GM12878 (cell line): ENCODE measurements around the gene ACTL7A. TPM values are rescaled to one million over a fixed set of nuclear protein-coding genes. Genes with fewer than 3 reads are reported as not detected.

ENCODE experiments used
- ATAC-seq: fragments of 200-7000 bp; cut with Tn5 transposase; 3 replicates; pipeline ENCODE4 v1.9.1; 2020; ENCODE audit warnings: mild to moderate bottlenecking, moderate library complexity
- BruUV-seq: library from RNA; stranded (reverse); fragments of 400-500 nt; replicated peaks from 2 replicates; lab custom pipeline; 2021; lab: Mats Ljungman, UMichigan
- CTCF ChIA-PET: fragments of 300-600 bp; sonication (Branson Sonifier 250); formaldehyde crosslinking; extraction: SDS; loops from one replicate; lab custom pipeline; 2021; ENCODE audit warnings: inconsistent platforms; lab: Yijun Ruan, JAX
- POLR2A ChIA-PET: fragments of 350-600 bp; formaldehyde crosslinking; extraction: SDS; loops from one replicate; lab custom pipeline; 2021; ENCODE audit warnings: inconsistent platforms; lab: Charles Lee
- RAD21 ChIA-PET: fragments of 300-600 bp; sonication (Branson Sonifier 250); formaldehyde crosslinking; loops from one replicate; lab custom pipeline; 2023; ENCODE audit warnings: antibody characterized with exemption; ENCODE audit not compliant: unreplicated experiment; lab: Charles Lee
- SMC1A ChIA-PET: fragments of 300-600 bp; sonication (Branson Sonifier 250); formaldehyde crosslinking; loops from one replicate; lab custom pipeline; 2023; ENCODE audit not compliant: unreplicated experiment, uncharacterized antibody; lab: Charles Lee
- DNase-seq: peaks from one replicate; pipeline ENCODE4 v3.0.0-alpha.2; 2011; ENCODE audit warnings: low read depth, low spot score
- FAIRE-seq: peaks from 3 replicates; lab custom pipeline; 2011; peaks lifted over from hg19 to GRCh38; lab: Jason Lieb, UNC
- H2AFZ ChIP-seq: 2 replicates; pipeline ENCODE4 v1.6.0; 2011; ENCODE audit warnings: low read depth, low read length, control low read depth; ENCODE audit not compliant: control insufficient read depth
- H3K27ac ChIP-seq: 2 replicates; pipeline ENCODE4 v1.5.1; 2011; ENCODE audit warnings: control low read depth; ENCODE audit not compliant: control insufficient read depth, insufficient read depth
- H3K27me3 ChIP-seq, 2 experiments: replicated peaks in 1 of 2; 2 replicates each; pipeline versions ENCODE4 v1.6.0 to v1.6.1; 2011; ENCODE audit warnings: low read length in 1 of 2; ENCODE audit not compliant: control insufficient read depth in 2 of 2, insufficient read depth in 2 of 2
- H3K36me3 ChIP-seq, 2 experiments: 2 replicates each; pipeline ENCODE4 v1.5.1; 2011; ENCODE audit warnings: low read length in 1 of 2; ENCODE audit not compliant: control insufficient read depth in 2 of 2, insufficient read depth in 2 of 2
- H3K4me1 ChIP-seq: 2 replicates; pipeline ENCODE4 v1.6.1; 2011; ENCODE audit warnings: mild to moderate bottlenecking, low read length, moderate library complexity, mixed read lengths; ENCODE audit not compliant: control insufficient read depth, insufficient read depth
- H3K4me2 ChIP-seq: 2 replicates; pipeline ENCODE4 v1.6.0; 2011; ENCODE audit warnings: control low read depth; ENCODE audit not compliant: control insufficient read depth, insufficient read depth
- H3K4me3 ChIP-seq: fragments of 200-600 bp; sonication (generic); 2 replicates; pipeline ENCODE4 v1.5.1; 2016
- H3K79me2 ChIP-seq: 2 replicates; pipeline ENCODE4 v1.6.0; 2011; ENCODE audit warnings: low read length; ENCODE audit not compliant: control insufficient read depth, insufficient read depth
- H3K9ac ChIP-seq: 2 replicates; pipeline ENCODE4 v1.8.0; 2011; ENCODE audit warnings: low read length, control low read depth, mixed read lengths; ENCODE audit not compliant: control insufficient read depth, insufficient read depth
- H3K9me3 ChIP-seq: replicated peaks from 3 replicates; pipeline ENCODE4 v1.5.1; 2011; ENCODE audit warnings: mild to moderate bottlenecking, low read length; ENCODE audit not compliant: control insufficient read depth, insufficient read depth
- H4K20me1 ChIP-seq: 2 replicates; pipeline ENCODE4 v1.6.0; 2011; ENCODE audit not compliant: control insufficient read depth, insufficient read depth
- CHD1 ChIP-seq: IDR thresholded peaks from 2 replicates; pipeline ENCODE4 v1.6.1; 2012; ENCODE audit warnings: low read depth, low read length, improper control_type of control experiment
- CHD2 ChIP-seq: IDR thresholded peaks from 2 replicates; pipeline ENCODE4 v1.6.1; 2011; ENCODE audit warnings: low read depth, low read length, improper control_type of control experiment, borderline replicate concordance
- EZH2 ChIP-seq: IDR thresholded peaks from 2 replicates; pipeline ENCODE4 v1.6.1; 2012; ENCODE audit warnings: low read depth, mild to moderate bottlenecking, control low read depth, inconsistent platforms, low read length, borderline replicate concordance; ENCODE audit not compliant: control insufficient read depth
- MLLT1 ChIP-seq: fragments of 450-650 bp; IDR thresholded peaks from 2 replicates; pipeline ENCODE4 v1.6.1; 2016; ENCODE audit warnings: mild to moderate bottlenecking
- MXI1 ChIP-seq: fragments of 150-350 bp; IDR thresholded peaks from 2 replicates; pipeline ENCODE4 v1.6.1; 2011; ENCODE audit warnings: low read depth, mild to moderate bottlenecking, inconsistent platforms, low read length, improper control_type of control experiment
- POU2F2 ChIP-seq: IDR thresholded peaks from 3 replicates; pipeline ENCODE4 v1.6.1; 2011; ENCODE audit warnings: low read depth, mild to moderate bottlenecking, low read length, borderline replicate concordance
- RAD51 ChIP-seq: fragments of 450-650 bp; IDR thresholded peaks from 2 replicates; pipeline ENCODE4 v1.6.1; 2016; ENCODE audit warnings: moderate library complexity, mild to moderate bottlenecking, inconsistent platforms
- SKIL ChIP-seq: fragments of 450-650 bp; IDR thresholded peaks from 2 replicates; pipeline ENCODE4 v1.6.1; 2017; ENCODE audit warnings: mild to moderate bottlenecking, low read depth, inconsistent platforms; ENCODE audit not compliant: poor library complexity, severe bottlenecking
- SMAD1 ChIP-seq: fragments of 450-650 bp; IDR thresholded peaks from 2 replicates; pipeline ENCODE4 v1.6.1; 2018; ENCODE audit warnings: mild to moderate bottlenecking, low read depth; ENCODE audit not compliant: partially characterized antibody
- SP1 ChIP-seq: IDR thresholded peaks from one replicate; pipeline ENCODE4 v1.6.1; 2011; ENCODE audit warnings: low read depth, low read length
- ZBED1 ChIP-seq: IDR thresholded peaks from 2 replicates; pipeline ENCODE4 v1.6.1; 2016; ENCODE audit warnings: borderline replicate concordance
- ZBTB33 ChIP-seq: fragments of 450-650 bp; IDR thresholded peaks from 2 replicates; pipeline ENCODE4 v1.6.1; 2017; ENCODE audit warnings: mild to moderate bottlenecking
- ZNF592 ChIP-seq: fragments of 450-650 bp; IDR thresholded peaks from 2 replicates; pipeline ENCODE4 v1.6.1; 2017; ENCODE audit warnings: mild to moderate bottlenecking, moderate library complexity
- WGBS: methylation state at CpG from one replicate; pipeline ENCODE4 v1.1.6; 2016; ENCODE audit warnings: low lambda C conversion rate; ENCODE audit not compliant: insufficient replicate concordance, insufficient coverage; ENCODE audit errors: missing lambda C conversion rate; 5-methylcytosine and 5-hydroxymethylcytosine counted together
- in situ Hi-C: fragments of 300-500 bp; cut with MboI; formaldehyde crosslinking; loops from 9 replicates; pipeline ENCODE4 v1.14.3; 2018; ENCODE audit warnings: mixed read lengths
- intact Hi-C: fragments of 100-400 bp; cut with micrococcal nuclease; formaldehyde crosslinking; loops from one replicate; pipeline ENCODE4 v1.14.2; 2022; ENCODE audit not compliant: unreplicated experiment
- polyA plus RNA-seq, 11 experiments: library from polyadenylated mRNA; depleted of rRNA in 4 of 11; unstranded in 6 of 11; stranded (reverse) in 5 of 11; fragments of >200 nt; fragmentation: Nextera tagmentation in 4 of 11; fragmentation: Illumina TruSeq in 1 of 11; extraction: Ambion mirVana in 4 of 11; extraction: Trizol in 1 of 11; gene quantifications; 1 replicate in 1 of 11; 2 replicates in 10 of 11; pipeline versions ENCODE4 v1.2.1 to v1.2.3, GENCODE V29; 2011 to 2016; ENCODE audit warnings: inconsistent platforms in 2 of 11, missing spikeins in 2 of 11, low read depth in 1 of 11
- total RNA-seq, 4 experiments: library from RNA; depleted of rRNA in 3 of 4; stranded (reverse); fragments of >200 nt in 3 of 4; fragmentation: Illumina TruSeq in 1 of 4; extraction: Trizol in 1 of 4; gene quantifications; 2 replicates each; pipeline versions ENCODE4 v1.2.1 to v1.2.3, GENCODE V29; 2013 to 2021

ACTL7A gene
- total and polyA plus RNA-seq, 10 of the 15 experiments (the other 5 are each of a cell fraction or from before 2014, with no cell fraction given): not detected

GRCh38 chr9:108855888-108856287 lies 6.2 kb upstream of the ACTL7A start, which contains the start of gene ACTL7B (continued):
- no peak for TF ChIP-seq CHD1

GRCh38 chr9:108857572-108857971 lies 4.5 kb upstream of the ACTL7A start:
- ChIA-PET RAD21 (no interaction called here), CTCF (no interaction called here), SMC1A (no interaction called here), POLR2A (no interaction called here)
- Histone ChIP-seq H3K27me3 (no peaks in the 10 kb centered on the region), H3K79me2 (no peaks in the 10 kb centered on the region), H3K27ac (no peak overlapping the region), H4K20me1 (no peaks in the 10 kb centered on the region), H2AFZ (no peak overlapping the region), H3K4me2 (no peak overlapping the region), H3K9ac (no peak overlapping the region), H3K36me3 (no peaks in the 10 kb centered on the region), H3K4me3 (no peak overlapping the region), H3K4me1 (no peaks in the 10 kb centered on the region), H3K9me3 (no peaks in the 10 kb centered on the region)
- FAIRE-seq (no peak), DNase-seq (no peak), ATAC-seq (no peak)
- in situ Hi-C loops (no loop called here), intact Hi-C loops (no loop called here)
- no TSS peak for BruUV-seq
- 62% methylated on average over 6 of the region's 6 CpGs for WGBS
- TF ChIP-seq EZH2: no peak
- no peak for TF ChIP-seq ZBTB33
- no peak for TF ChIP-seq ZBED1
- no peak for TF ChIP-seq RAD51
- TF ChIP-seq SP1: no peak
- TF ChIP-seq POU2F2: no peak
- no peak for TF ChIP-seq SMAD1
- TF ChIP-seq CHD2: no peak
- TF ChIP-seq MLLT1: no peak
- TF ChIP-seq MXI1: no peak
- no peak for TF ChIP-seq SKIL
- TF ChIP-seq ZNF592: no peak
